CD4-positive, alpha-beta T cell treated with Interleukin-15 for 1 hour (primary cell): ENCODE data around the gene ADORA2B.

Experiments
- DNase-seq: peaks from one replicate; pipeline ENCODE4 v3.0.0-alpha.2; 2020

ADORA2B gene

DNA sequence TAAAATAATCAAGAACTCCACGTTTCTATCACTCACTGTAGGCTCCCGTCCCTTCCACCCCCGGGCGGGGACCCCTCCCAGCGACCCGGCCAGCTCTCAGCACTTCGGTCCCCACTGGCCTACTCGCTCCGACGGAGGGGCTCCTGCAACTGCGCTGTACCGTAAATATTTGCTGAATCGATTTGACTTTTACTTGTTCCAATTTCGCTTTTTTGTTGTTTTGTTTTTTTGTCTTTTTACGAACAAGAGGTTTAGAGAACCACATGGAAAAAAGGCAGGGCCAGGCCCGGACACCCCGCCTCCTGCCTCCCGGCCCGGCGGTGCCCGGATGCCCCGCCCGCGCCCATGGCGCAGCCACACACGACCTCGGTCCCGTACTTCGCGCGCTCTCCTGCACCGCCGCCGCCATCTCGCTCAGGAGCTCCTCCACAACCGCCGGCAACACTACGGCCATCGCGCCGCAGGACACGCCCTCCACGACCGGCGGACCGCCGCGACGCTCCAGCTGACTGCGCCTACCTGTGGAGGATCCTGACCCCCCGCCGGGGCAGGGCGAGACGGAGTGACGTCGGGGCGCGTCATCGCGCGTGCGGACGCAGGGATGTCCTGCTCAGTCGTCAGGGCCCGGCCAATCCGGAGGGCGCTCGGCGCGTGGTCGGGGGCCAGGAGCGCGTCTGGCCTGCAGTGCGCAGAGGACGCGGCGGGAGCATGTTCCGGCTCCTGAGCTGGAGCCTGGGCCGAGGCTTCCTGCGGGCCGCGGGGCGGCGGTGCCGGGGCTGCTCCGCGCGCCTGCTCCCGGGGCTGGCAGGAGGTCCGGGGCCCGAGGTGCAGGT is 54.4 kb downstream of the ADORA2B start, which contains the start of the genes TTC19 and ZSWIM7:
TTC19 (plus strand) TSS at position 684 of the 833 bp plus-strand sequence; CDS start at position 709, 25 bp downstream.
ZSWIM7 (minus strand) TSS at position 564 of the 833 bp plus-strand sequence; CDS start at position 454, 110 bp downstream.
- DNase-seq, result peak; percentile 93

- no peak for DNase-seq
Measured at GRCh38 chr17:15999974-16000827, 55.3 kb downstream of the ADORA2B start.

- DNase-seq, result no peak
Measured at GRCh38 chr17:16001226-16001897, 56.4 kb downstream of the ADORA2B start.

DNA sequence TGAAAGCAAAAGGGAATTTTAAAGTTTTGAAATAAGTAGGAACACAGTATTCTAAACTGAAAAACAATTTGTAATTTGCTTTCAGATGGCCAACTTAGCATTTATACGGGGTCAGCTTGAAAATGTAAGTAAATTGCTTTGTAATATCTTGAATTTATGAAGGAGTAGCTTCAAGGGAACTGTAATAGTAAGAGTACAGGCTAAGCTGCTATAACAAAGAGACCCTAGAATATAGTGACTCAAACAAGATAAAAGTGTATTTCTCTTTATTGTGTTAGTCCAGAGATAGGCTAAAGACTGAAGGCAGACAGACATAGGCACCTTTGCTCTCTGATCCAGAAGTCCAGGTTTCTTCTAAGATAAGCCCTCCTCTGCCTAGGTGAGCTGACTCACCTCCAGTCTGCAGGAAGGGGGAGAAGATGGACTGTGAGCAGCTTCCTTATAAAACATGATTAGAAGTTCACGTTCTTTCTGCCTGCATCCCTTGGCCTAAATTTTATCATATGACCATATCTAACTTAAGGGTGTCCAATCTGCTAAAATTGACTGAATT is 57.9 kb downstream of the ADORA2B start:
- no peak for DNase-seq

DNA sequence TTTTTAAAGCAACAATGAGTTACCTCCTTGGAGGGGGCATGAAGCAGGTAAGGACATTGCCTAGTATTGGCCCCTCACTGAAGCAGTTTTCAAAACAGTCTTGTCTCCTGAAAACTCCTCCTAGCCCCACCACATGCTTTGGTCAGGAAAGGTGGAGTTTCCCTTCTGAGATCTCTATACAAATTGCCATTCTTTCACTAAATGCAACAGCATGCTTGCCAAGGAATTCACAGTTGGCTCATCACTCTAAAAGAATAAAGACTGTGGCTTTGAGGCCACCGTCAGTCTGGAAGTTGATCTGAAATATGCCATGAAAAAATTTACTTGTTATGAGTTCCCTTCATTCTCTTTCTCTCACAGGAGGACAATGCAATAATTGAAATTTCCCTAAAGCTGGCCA is 58.9 kb downstream of the ADORA2B start:
- no peak for DNase-seq

DNA sequence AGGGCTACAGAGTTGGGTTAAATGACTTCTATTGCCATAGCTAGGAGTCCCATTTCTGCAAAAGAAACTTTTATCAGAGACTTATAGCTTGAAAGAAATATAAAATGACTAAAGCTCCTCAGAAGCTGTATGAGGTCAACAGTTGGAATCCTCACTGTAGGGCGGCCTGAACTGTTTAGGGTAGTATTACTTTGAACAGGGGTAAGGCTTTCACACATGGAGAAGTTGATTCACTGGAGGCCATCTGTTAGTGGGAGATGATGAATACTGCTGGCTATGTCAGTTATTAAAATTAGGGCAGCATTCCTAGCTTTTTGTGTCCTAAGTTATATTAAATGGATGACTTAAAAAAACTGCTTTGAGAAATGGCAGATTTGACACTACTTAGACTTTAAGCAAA is 60.7 kb downstream of the ADORA2B start:
- DNase-seq, result no peak

DNA sequence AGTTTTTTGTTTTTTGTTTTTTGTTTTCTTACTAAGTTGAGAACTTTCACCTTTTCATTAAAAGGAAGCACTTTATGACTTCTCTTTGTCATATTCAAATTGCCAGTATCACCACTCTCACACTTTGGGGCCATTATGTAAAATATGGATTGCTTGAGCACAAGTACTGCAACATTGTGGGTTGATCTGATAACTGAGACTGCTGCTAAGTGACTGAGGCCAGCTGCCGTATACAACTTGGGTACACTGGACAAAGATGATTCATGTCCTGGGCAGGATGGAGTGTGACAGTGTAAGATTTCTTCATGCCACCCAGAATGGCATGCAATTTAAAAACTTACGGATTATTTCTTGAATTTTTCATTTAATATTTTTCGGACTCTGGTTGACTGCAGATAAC is 62.5 kb downstream of the ADORA2B start:
- DNase-seq, result no peak

GRCh38 chr17:16013943-16014407 is 69.0 kb downstream of the ADORA2B start:
- DNase-seq, result no peak

GRCh38 chr17:16019347-16019746 is 74.4 kb downstream of the ADORA2B start:
- DNase-seq, result no peak

DNA sequence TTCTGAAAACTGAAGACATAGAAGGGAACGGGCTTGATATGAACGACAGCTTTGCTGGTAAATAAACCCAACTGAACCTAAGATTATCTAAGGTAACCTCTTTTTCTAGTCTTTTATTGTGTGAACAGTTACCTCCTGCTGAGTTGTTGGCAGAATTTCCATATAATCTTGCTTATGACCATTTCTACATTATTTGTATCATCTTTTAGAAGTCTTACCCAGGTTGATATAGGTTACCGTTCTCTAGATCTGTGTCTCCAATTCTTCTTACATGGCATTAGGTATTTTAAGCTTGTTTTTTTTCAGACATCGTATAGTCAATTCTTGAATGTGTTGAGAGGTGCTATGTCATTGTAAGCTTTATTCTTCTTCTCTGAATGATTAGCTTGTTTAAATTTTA is 79.0 kb downstream of the ADORA2B start:
- DNase-seq, result no peak

- DNase-seq, result no peak
Measured at GRCh38 chr17:16025202-16025601, 80.3 kb downstream of the ADORA2B start.
